ENCODE data around the gene SLC5A1.
"Not testable (repeated sequence)": the region's sequence is repeated elsewhere in the genome, so short reads cannot be mapped to it uniquely, and the experiment has no call there.

DNA sequence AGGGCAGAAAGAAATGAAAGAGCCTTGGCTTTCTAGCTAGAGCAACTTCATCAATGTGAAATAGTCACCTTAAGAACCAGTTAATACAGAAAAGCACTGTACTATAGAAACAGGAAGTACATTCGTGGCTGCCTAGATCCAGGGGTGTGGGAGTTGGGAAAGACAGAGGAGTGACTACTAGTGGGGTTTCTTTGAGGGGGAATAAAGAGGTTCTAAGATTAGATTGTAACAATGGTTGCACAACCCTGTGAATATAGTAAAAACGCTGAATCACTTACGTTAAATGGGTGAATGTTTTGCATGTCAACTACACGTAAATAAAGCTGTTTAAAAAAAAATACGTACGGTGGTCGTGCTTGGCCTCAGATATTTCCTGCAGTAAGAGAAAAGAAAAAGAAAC lies 107.6 kb downstream of the SLC5A1 start:
- TF ChIP-seq POLR2A (IDR thresholded peaks at IDR 0.05) = not testable (repeated sequence)
- TF ChIP-seq, protein P1, sequence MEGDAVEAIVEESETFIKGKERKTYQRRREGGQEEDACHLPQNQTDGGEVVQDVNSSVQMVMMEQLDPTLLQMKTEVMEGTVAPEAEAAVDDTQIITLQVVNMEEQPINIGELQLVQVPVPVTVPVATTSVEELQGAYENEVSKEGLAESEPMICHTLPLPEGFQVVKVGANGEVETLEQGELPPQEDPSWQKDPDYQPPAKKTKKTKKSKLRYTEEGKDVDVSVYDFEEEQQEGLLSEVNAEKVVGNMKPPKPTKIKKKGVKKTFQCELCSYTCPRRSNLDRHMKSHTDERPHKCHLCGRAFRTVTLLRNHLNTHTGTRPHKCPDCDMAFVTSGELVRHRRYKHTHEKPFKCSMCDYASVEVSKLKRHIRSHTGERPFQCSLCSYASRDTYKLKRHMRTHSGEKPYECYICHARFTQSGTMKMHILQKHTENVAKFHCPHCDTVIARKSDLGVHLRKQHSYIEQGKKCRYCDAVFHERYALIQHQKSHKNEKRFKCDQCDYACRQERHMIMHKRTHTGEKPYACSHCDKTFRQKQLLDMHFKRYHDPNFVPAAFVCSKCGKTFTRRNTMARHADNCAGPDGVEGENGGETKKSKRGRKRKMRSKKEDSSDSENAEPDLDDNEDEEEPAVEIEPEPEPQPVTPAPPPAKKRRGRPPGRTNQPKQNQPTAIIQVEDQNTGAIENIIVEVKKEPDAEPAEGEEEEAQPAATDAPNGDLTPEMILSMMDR (IDR thresholded peaks at IDR 0.05) = not testable (repeated sequence)
